ENCODE results near the gene CDC45.

GRCh38 chr22:19499236-19499879 lies 19.6 kb downstream of the CDC45 start:
- TF ChIP-seq, protein P1, sequence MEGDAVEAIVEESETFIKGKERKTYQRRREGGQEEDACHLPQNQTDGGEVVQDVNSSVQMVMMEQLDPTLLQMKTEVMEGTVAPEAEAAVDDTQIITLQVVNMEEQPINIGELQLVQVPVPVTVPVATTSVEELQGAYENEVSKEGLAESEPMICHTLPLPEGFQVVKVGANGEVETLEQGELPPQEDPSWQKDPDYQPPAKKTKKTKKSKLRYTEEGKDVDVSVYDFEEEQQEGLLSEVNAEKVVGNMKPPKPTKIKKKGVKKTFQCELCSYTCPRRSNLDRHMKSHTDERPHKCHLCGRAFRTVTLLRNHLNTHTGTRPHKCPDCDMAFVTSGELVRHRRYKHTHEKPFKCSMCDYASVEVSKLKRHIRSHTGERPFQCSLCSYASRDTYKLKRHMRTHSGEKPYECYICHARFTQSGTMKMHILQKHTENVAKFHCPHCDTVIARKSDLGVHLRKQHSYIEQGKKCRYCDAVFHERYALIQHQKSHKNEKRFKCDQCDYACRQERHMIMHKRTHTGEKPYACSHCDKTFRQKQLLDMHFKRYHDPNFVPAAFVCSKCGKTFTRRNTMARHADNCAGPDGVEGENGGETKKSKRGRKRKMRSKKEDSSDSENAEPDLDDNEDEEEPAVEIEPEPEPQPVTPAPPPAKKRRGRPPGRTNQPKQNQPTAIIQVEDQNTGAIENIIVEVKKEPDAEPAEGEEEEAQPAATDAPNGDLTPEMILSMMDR (IDR thresholded peaks at IDR 0.05 in 8 of 11, conservative IDR thresholded peaks at IDR 0.05 in 3 of 11) = no peak
- no peak for TF ChIP-seq POLR2A (IDR thresholded peaks at IDR 0.05)
